ENCODE results near the gene PHACTR1. TPM values are rescaled to one million over a fixed set of nuclear protein-coding genes. Genes with fewer than 3 reads are reported as not detected.
"Not testable (repeated sequence)": the region's sequence is repeated elsewhere in the genome, so short reads cannot be mapped to it uniquely, and the experiment has no call there.

Gene PHACTR1
- total RNA-seq, 5 donors from 2014 or later (not counting 1 experiment from before 2014, with no cell fraction given) = 0.63 to 2.6 (median 1.1) TPM

GRCh38 chr6:13326031-13326586 is 609.5 kb downstream of the PHACTR1 start:
- ATAC-seq (replicated peaks in 1 of 4); H3K27me3 ChIP-seq (replicated peaks in 1 of 2; ENCODE audit: control insufficient read depth in 2 of 2, extremely low read depth in 1 of 2, insufficient read depth in 2 of 2, low read length in 1 of 2); H3K4me1 ChIP-seq (ENCODE audit: control insufficient read depth in 1 of 2, extremely low read depth in 1 of 2, insufficient read depth in 2 of 2, low read length in 2 of 2); H3K27ac Mint-ChIP-seq; POLR2A ChIA-PET; H3K27ac ChIP-seq (ENCODE audit: low read length); H3K9me3 Mint-ChIP-seq; H3K4me3 ChIP-seq (ENCODE audit: control insufficient read depth in 1 of 2, extremely low read depth in 1 of 2, low read length in 1 of 2); H3K9me3 ChIP-seq; CTCF ChIA-PET; DNase-seq; H3K27me3 Mint-ChIP-seq: not testable (repeated sequence)
- Mint-ChIP-seq H3K4me3 (peak overlapping the region in 1 of 3 donors; percentile 86), H3K36me3 (peaks cover 30% of the 10 kb centered on the region), H3K4me1 (peaks cover 20 to 31% (median 29%) of the 10 kb centered on the region in 3 donors)
- H3K36me3 ChIP-seq (ENCODE audit: control insufficient read depth in 2 of 2, extremely low read depth in 1 of 2, insufficient read depth in 1 of 2, low read length in 1 of 2) = peaks cover 10 to 28% of the 10 kb centered on the region in 2 donors
- 82% methylated on average over 2 of the region's 3 CpGs for WGBS (ENCODE audit: insufficient coverage)

GRCh38 chr6:13327691-13328075 is 611.1 kb downstream of the PHACTR1 start:
- DNase-seq = peak in 3 of 35 experiments; percentile 3 to 33 (median 3)
- Mint-ChIP-seq H3K36me3 (peaks cover 18% of the 10 kb centered on the region), H3K27me3 (no peaks in the 10 kb centered on the region), H3K4me3 (peak overlapping the region; percentile 86 to 93 (median 92)), H3K27ac (peak overlapping the region; percentile 88 to 91), H3K9me3 (no peaks in the 10 kb centered on the region), H3K4me1 (peaks cover 20 to 33% (median 29%) of the 10 kb centered on the region in 3 donors)
- H3K4me3 ChIP-seq (ENCODE audit: control insufficient read depth in 1 of 2, extremely low read depth in 1 of 2, low read length in 1 of 2) = peak overlapping the region; percentile 85 to 98
- H3K27me3 ChIP-seq (replicated peaks in 1 of 2; ENCODE audit: control insufficient read depth in 2 of 2, extremely low read depth in 1 of 2, insufficient read depth in 2 of 2, low read length in 1 of 2) = no peaks in the 10 kb centered on the region
- H3K27ac ChIP-seq (ENCODE audit: low read length) = peak overlapping the region; percentile 91
- H3K36me3 ChIP-seq (ENCODE audit: control insufficient read depth in 2 of 2, extremely low read depth in 1 of 2, insufficient read depth in 1 of 2, low read length in 1 of 2) = peaks cover 0 to 17% of the 10 kb centered on the region in 2 donors
- H3K4me1 ChIP-seq (ENCODE audit: control insufficient read depth in 1 of 2, extremely low read depth in 1 of 2, insufficient read depth in 2 of 2, low read length in 2 of 2) = peaks cover 7 to 9% of the 10 kb centered on the region in 2 experiments
- H3K9me3 ChIP-seq = no peaks in the 10 kb centered on the region
- ChIA-PET CTCF (interaction anchor here (0.8 to 2.7 kb wide), 8 partner anchors 9 to 783 kb away, joined by 3 to 19 read pairs (median 4); partner anchors contain the start of genes GFOD1 (in 1 of the 2) and SIRT5 (in 1 of the 2)), POLR2A (interaction anchor here (1.1 to 1.9 kb wide), 3 partner anchors 25 to 288 kb away, joined by 3 to 10 read pairs (median 7); partner anchors contain the start of genes NOL7 (in 1 of the 2) and SIRT5 (in 1 of the 2))
- ATAC-seq (replicated peaks in 1 of 4) = peak in 3 of 4 experiments; percentile 2 to 17 (median 10)
- 6% methylated on average over 3 of the region's 10 CpGs for WGBS (ENCODE audit: insufficient coverage)

GRCh38 chr6:13328076-13328874 is 611.7 kb downstream of the PHACTR1 start, which contains the start of gene TBC1D7:
Gene TBC1D7, minus strand, starts transcription at chr6:13328537. Its CDS starts 1,639 bp downstream, at chr6:13326898.
- Mint-ChIP-seq H3K27me3 (no peaks in the 10 kb centered on the region), H3K9me3 (no peaks in the 10 kb centered on the region), H3K4me3 (peak within 1 kb of the TSS; percentile 86 to 93 (median 92)), H3K27ac (peak within 1 kb of the TSS; percentile 96 to 99), H3K4me1 (peaks cover 20 to 33% (median 29%) of the 10 kb centered on the region in 3 donors), H3K36me3 (peaks cover 18% of the 10 kb centered on the region)
- peak within 1 kb of the TSS; percentile 85 to 98 for H3K4me3 ChIP-seq (ENCODE audit: control insufficient read depth in 1 of 2, extremely low read depth in 1 of 2, low read length in 1 of 2)
- DNase-seq = peak; percentile 82 to 97 (median 90)
- ChIA-PET CTCF (interaction anchor here (0.6 to 2.7 kb wide), 14 partner anchors 8 to 417 kb away, joined by 3 to 19 read pairs (median 4); partner anchors contain the start of genes GFOD1 (in 1 of the 2), NOL7 (in 1 of the 2) and SIRT5 (in 1 of the 2)), POLR2A (interaction anchor here (0.9 to 1.9 kb wide), 5 partner anchors 26 to 789 kb away, joined by 3 to 10 read pairs (median 3); partner anchors contain the start of genes SIRT5 (in 2 of the 2), CD83 (in 1 of the 2) and NOL7 (in 1 of the 2))
- ATAC-seq (replicated peaks in 1 of 4) = peak; percentile 90 to 92 (median 92)
- peaks cover 0 to 15% of the 10 kb centered on the region in 2 donors for H3K36me3 ChIP-seq (ENCODE audit: control insufficient read depth in 2 of 2, extremely low read depth in 1 of 2, insufficient read depth in 1 of 2, low read length in 1 of 2)
- no peaks in the 10 kb centered on the region for H3K9me3 ChIP-seq
- peaks cover 7 to 9% of the 10 kb centered on the region in 2 experiments for H3K4me1 ChIP-seq (ENCODE audit: control insufficient read depth in 1 of 2, extremely low read depth in 1 of 2, insufficient read depth in 2 of 2, low read length in 2 of 2)
- under 1% methylated on average over 57 of the region's 63 CpGs for WGBS (ENCODE audit: insufficient coverage)
- no peaks in the 10 kb centered on the region for H3K27me3 ChIP-seq (replicated peaks in 1 of 2; ENCODE audit: control insufficient read depth in 2 of 2, extremely low read depth in 1 of 2, insufficient read depth in 2 of 2, low read length in 1 of 2)
- peak within 1 kb of the TSS; percentile 94 for H3K27ac ChIP-seq (ENCODE audit: low read length)

- ChIA-PET POLR2A (interaction anchor here in 1 of 2 donors (0.9 to 1.9 kb wide), 4 partner anchors 26 to 789 kb away, joined by 3 to 10 read pairs (median 5); partner anchors contain the start of genes CD83, NOL7 and SIRT5), CTCF (interaction anchor here (0.6 to 2.7 kb wide), 12 partner anchors 9 to 417 kb away, joined by 3 to 19 read pairs (median 4); partner anchors contain the start of genes NOL7 (in 1 of the 2) and SIRT5 (in 1 of the 2))
- ATAC-seq (replicated peaks in 1 of 4) (peak in 1 of 4 experiments; percentile 2), DNase-seq (no peak)
- WGBS (ENCODE audit: insufficient coverage) = no CpG with 5 or more reads among the region's 2 CpGs
- Histone ChIP-seq H3K4me1 (ENCODE audit: control insufficient read depth in 1 of 2, extremely low read depth in 1 of 2, insufficient read depth in 2 of 2, low read length in 2 of 2) (peaks cover 7 to 9% of the 10 kb centered on the region in 2 experiments), H3K36me3 (ENCODE audit: control insufficient read depth in 2 of 2, extremely low read depth in 1 of 2, insufficient read depth in 1 of 2, low read length in 1 of 2) (peaks cover 0 to 11% of the 10 kb centered on the region in 2 donors), H3K4me3 (ENCODE audit: control insufficient read depth in 1 of 2, extremely low read depth in 1 of 2, low read length in 1 of 2) (peak overlapping the region; percentile 85), H3K9me3 (no peaks in the 10 kb centered on the region), H3K27me3 (replicated peaks in 1 of 2; ENCODE audit: control insufficient read depth in 2 of 2, extremely low read depth in 1 of 2, insufficient read depth in 2 of 2, low read length in 1 of 2) (no peaks in the 10 kb centered on the region), H3K27ac (ENCODE audit: low read length) (peak overlapping the region; percentile 94)
- Mint-ChIP-seq H3K27ac (peak overlapping the region; percentile 96 to 99), H3K36me3 (peaks cover 12% of the 10 kb centered on the region), H3K9me3 (no peaks in the 10 kb centered on the region), H3K27me3 (no peaks in the 10 kb centered on the region), H3K4me3 (peak overlapping the region; percentile 86 to 93 (median 92)), H3K4me1 (peaks cover 20 to 33% (median 29%) of the 10 kb centered on the region in 3 donors)
These were observed 612.3 kb downstream of the PHACTR1 start for GRCh38 chr6:13328875-13329183.

GRCh38 chr6:13331516-13332348 is 615.2 kb downstream of the PHACTR1 start:
- ChIA-PET CTCF (interaction anchor here (0.5 to 1.4 kb wide), 8 partner anchors 10 to 1384 kb away, joined by 3 to 6 read pairs (median 3); partner anchors contain the start of genes NOL7 (in 1 of the 2) and SIRT5 (in 1 of the 2)), POLR2A (no interaction called here)
- Mint-ChIP-seq H3K27me3 (no peaks in the 10 kb centered on the region), H3K36me3 (no peaks in the 10 kb centered on the region), H3K27ac (no peak overlapping the region), H3K4me3 (no peak overlapping the region), H3K9me3 (no peaks in the 10 kb centered on the region), H3K4me1 (peaks cover 20 to 26% (median 23%) of the 10 kb centered on the region in 3 donors)
- ATAC-seq (replicated peaks in 1 of 4) = no peak
- H3K4me1 ChIP-seq (ENCODE audit: control insufficient read depth in 1 of 2, extremely low read depth in 1 of 2, insufficient read depth in 2 of 2, low read length in 2 of 2) = peaks cover 7 to 11% of the 10 kb centered on the region in 2 experiments
- peak in 1 of 35 experiments; percentile 49 for DNase-seq
- H3K9me3 ChIP-seq = no peaks in the 10 kb centered on the region
- H3K27ac ChIP-seq (ENCODE audit: low read length) = no peak overlapping the region
- 60% methylated on average over 2 of the region's 13 CpGs for WGBS (ENCODE audit: insufficient coverage)
- no peaks in the 10 kb centered on the region for H3K27me3 ChIP-seq (replicated peaks in 1 of 2; ENCODE audit: control insufficient read depth in 2 of 2, extremely low read depth in 1 of 2, insufficient read depth in 2 of 2, low read length in 1 of 2)
- no peaks in the 10 kb centered on the region for H3K36me3 ChIP-seq (ENCODE audit: control insufficient read depth in 2 of 2, extremely low read depth in 1 of 2, insufficient read depth in 1 of 2, low read length in 1 of 2)
- H3K4me3 ChIP-seq (ENCODE audit: control insufficient read depth in 1 of 2, extremely low read depth in 1 of 2, low read length in 1 of 2) = no peak overlapping the region
